ENCODE data around the gene KRT35.

KRT35 gene

GRCh38 chr17:41483991-41484826, 3.3 kb upstream of the KRT35 start:
- TF ChIP-seq CTCF (IDR thresholded peaks at IDR 0.05) = no peak

- no peak for TF ChIP-seq CTCF (IDR thresholded peaks at IDR 0.05)
These were observed 2.6 kb upstream of the KRT35 start for GRCh38 chr17:41483531-41483930.

GRCh38 chr17:41480581-41480980, 370 bp downstream of the KRT35 start:
- TF ChIP-seq CTCF (IDR thresholded peaks at IDR 0.05) = no peak

GRCh38 chr17:41480136-41480535, 815 bp downstream of the KRT35 start:
- no peak for TF ChIP-seq CTCF (IDR thresholded peaks at IDR 0.05)

GRCh38 chr17:41478237-41478636, 2.7 kb downstream of the KRT35 start:
- TF ChIP-seq CTCF (IDR thresholded peaks at IDR 0.05) = no peak

GRCh38 chr17:41476866-41477815, 3.8 kb downstream of the KRT35 start:
- no peak for TF ChIP-seq CTCF (IDR thresholded peaks at IDR 0.05)

- no peak for TF ChIP-seq CTCF (IDR thresholded peaks at IDR 0.05)
These were observed 5.5 kb downstream of the KRT35 start for GRCh38 chr17:41475421-41475820.

Measured in LNCAP (cell line).